WTC11 (cell line): ENCODE data around the gene DDX5. TPM values are rescaled to one million over a fixed set of nuclear protein-coding genes. Genes with fewer than 3 reads are reported as not detected.

Experiments
- ATAC-seq: fragments of 200-7000 bp; cut with Tn5 transposase; 2 replicates; pipeline ENCODE4 v1.10.0; 2021; ENCODE audit warnings: mild to moderate bottlenecking, moderate library complexity
- CTCF ChIA-PET: fragments of 300-600 bp; sonication (Branson Sonifier 250); formaldehyde crosslinking; loops from one replicate; lab custom pipeline; 2021; ENCODE audit warnings: antibody characterized with exemption; lab: Charles Lee
- POLR2A ChIA-PET: fragments of 350-600 bp; sonication (Branson Sonifier 250); formaldehyde crosslinking; loops from one replicate; lab custom pipeline; 2021; ENCODE audit warnings: antibody characterized with exemption; lab: Charles Lee
- DNase-seq: peaks from one replicate; pipeline ENCODE4 v3.0.0; 2021; ENCODE audit warnings: low spot score
- H3K27ac Mint-ChIP-seq: 2 replicates; pipeline ENCODE4 v1.8.0; 2021; ENCODE audit warnings: mixed read lengths
- H3K27me3 Mint-ChIP-seq: 2 replicates; pipeline ENCODE4 v1.8.0; 2021; ENCODE audit warnings: low read depth, mild to moderate bottlenecking, moderate library complexity, mixed read lengths
- H3K36me3 Mint-ChIP-seq: 2 replicates; pipeline ENCODE4 v1.8.0; 2021; ENCODE audit warnings: mixed read lengths
- H3K4me1 Mint-ChIP-seq: 2 replicates; pipeline ENCODE4 v1.8.0; 2022; ENCODE audit warnings: mixed read lengths
- H3K4me3 Mint-ChIP-seq: 2 replicates; pipeline ENCODE4 v1.8.0; 2021; ENCODE audit warnings: mild to moderate bottlenecking, moderate library complexity, mixed read lengths
- H3K9me3 Mint-ChIP-seq: 2 replicates; pipeline ENCODE4 v1.8.0; 2021; ENCODE audit warnings: mixed read lengths
- CBFB ChIP-seq: sonication (generic); formaldehyde crosslinking; IDR thresholded peaks from 2 replicates; pipeline ENCODE4 v1.8.1; 2022; ENCODE audit warnings: mild to moderate bottlenecking, low read depth, missing genetic modification reagents
- CREM ChIP-seq: sonication (generic); formaldehyde crosslinking; IDR thresholded peaks from 2 replicates; pipeline ENCODE4 v1.8.1; 2022; ENCODE audit warnings: mild to moderate bottlenecking, missing genetic modification reagents, moderate library complexity
- ELF4 ChIP-seq: sonication (generic); formaldehyde crosslinking; IDR thresholded peaks from 2 replicates; pipeline ENCODE4 v1.8.1; 2022; ENCODE audit warnings: low read depth, mild to moderate bottlenecking, moderate library complexity, missing genetic modification reagents
- FOXP1 ChIP-seq: sonication (generic); formaldehyde crosslinking; IDR thresholded peaks from 2 replicates; pipeline ENCODE4 v1.8.0; 2022; ENCODE audit warnings: missing genetic modification reagents, mild to moderate bottlenecking, moderate library complexity, borderline replicate concordance
- HMGA2 ChIP-seq: fragments of 250-450 bp; sonication (Bioruptor Pico); IDR thresholded peaks from 2 replicates; pipeline ENCODE4 v1.4.0; 2021; ENCODE audit warnings: mild to moderate bottlenecking, moderate library complexity
- MXD4 ChIP-seq: fragments of 250-450 bp; sonication (Bioruptor Pico); IDR thresholded peaks from 2 replicates; pipeline ENCODE4 v1.8.0; 2021; ENCODE audit warnings: mild to moderate bottlenecking, moderate library complexity, borderline replicate concordance
- NR2C2 ChIP-seq: sonication (generic); formaldehyde crosslinking; IDR thresholded peaks from 2 replicates; pipeline ENCODE4 v1.8.0; 2022; ENCODE audit warnings: mild to moderate bottlenecking, missing genetic modification reagents
- SP1 ChIP-seq: sonication (generic); formaldehyde crosslinking; conservative IDR thresholded peaks from 2 replicates; pipeline ENCODE4 v1.8.1; 2022; ENCODE audit warnings: missing genetic modification reagents
- TEAD4 ChIP-seq: sonication (generic); formaldehyde crosslinking; IDR thresholded peaks from 2 replicates; pipeline ENCODE4 v1.8.0; 2022; ENCODE audit warnings: mild to moderate bottlenecking, missing genetic modification reagents
- ZBTB21 ChIP-seq: sonication (generic); formaldehyde crosslinking; IDR thresholded peaks from 2 replicates; pipeline ENCODE4 v1.8.1; 2023; ENCODE audit warnings: mild to moderate bottlenecking, missing genetic modification reagents, borderline replicate concordance
- ZNF263 ChIP-seq: sonication (generic); formaldehyde crosslinking; IDR thresholded peaks from 2 replicates; pipeline ENCODE4 v1.8.1; 2022; ENCODE audit warnings: low read depth, mild to moderate bottlenecking, moderate library complexity, missing genetic modification reagents
- total RNA-seq: library from RNA; stranded (reverse); gene quantifications from 3 replicates; pipeline ENCODE4 v1.2.3, GENCODE V29; 2021
- TF ChIP-seq, protein P1 (sequence below): fragments of 250-450 bp; sonication (Bioruptor Pico); IDR thresholded peaks from 2 replicates; pipeline ENCODE4 v1.9.0; 2021; ENCODE audit warnings: moderate library complexity, mild to moderate bottlenecking, inconsistent platforms, borderline replicate concordance
- TF ChIP-seq, protein P2 (sequence below): fragments of 250-450 bp; sonication (Bioruptor Pico); IDR thresholded peaks from 2 replicates; pipeline ENCODE4 v1.9.0; 2021; ENCODE audit warnings: mild to moderate bottlenecking
- TF ChIP-seq, protein P3 (sequence below): sonication (generic); formaldehyde crosslinking; IDR thresholded peaks from 2 replicates; pipeline ENCODE4 v1.8.0; 2022; ENCODE audit warnings: missing genetic modification reagents
- TF ChIP-seq, protein P4 (sequence below): fragments of 250-450 bp; sonication (Bioruptor Pico); IDR thresholded peaks from 2 replicates; pipeline ENCODE4 v1.9.0; 2021; ENCODE audit warnings: mild to moderate bottlenecking
- TF ChIP-seq, protein P5 (sequence below): sonication (generic); formaldehyde crosslinking; IDR thresholded peaks from 2 replicates; pipeline ENCODE4 v1.8.0; 2023; ENCODE audit warnings: missing genetic modification reagents
- TF ChIP-seq, protein P6 (sequence below): sonication (generic); formaldehyde crosslinking; IDR thresholded peaks from 2 replicates; pipeline ENCODE4 v1.8.1; 2022; ENCODE audit warnings: low read depth, missing genetic modification reagents, borderline replicate concordance
- TF ChIP-seq, protein P7 (sequence below): sonication (generic); formaldehyde crosslinking; IDR thresholded peaks from 2 replicates; pipeline ENCODE4 v1.8.1; 2023; ENCODE audit warnings: mild to moderate bottlenecking, missing genetic modification reagents, moderate library complexity

DDX5 gene
- total RNA-seq, 1 experiment from 2014 or later: 612 TPM

DNA sequence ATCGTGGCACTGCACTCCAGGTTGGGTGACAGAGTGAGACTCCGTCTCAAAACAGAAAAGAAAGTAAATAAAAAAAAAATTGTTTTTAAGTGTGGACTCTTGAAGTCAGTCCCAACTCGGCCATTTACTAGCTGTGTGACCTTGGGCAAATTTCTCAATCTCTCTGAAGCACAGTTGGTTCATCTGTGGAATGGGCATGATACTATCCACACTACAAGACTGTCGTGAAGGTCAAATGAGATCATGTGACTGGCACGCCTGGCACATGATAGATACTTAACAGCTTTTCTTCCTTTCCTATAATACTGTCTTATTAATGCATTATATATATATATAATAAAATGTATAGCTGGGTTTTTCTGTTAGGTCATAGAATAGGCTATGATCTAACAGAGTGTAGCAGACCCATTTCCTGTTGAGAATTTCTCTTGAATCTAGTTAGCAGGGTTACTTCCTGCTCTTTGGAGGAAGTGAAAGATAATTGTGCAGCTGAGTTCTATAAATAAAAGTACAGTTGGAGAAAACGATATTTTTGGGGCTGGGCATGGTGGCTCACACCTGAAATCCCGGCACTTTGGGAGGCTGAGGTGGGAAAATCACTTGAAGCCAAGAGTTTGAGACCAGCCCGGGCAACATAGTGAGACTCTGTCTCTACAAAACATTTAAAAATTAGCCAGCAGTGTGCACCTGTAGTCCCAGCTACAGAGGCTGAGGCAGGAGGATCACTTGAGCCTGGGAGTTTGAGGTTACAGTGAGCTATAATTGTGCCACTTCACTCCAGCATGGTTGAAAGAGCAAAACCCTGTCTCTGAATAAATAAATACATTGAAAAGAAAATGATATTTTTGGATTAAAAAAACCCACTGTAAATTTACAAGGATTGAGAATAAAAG, 49.9 kb downstream of the DDX5 start:
- no peaks in the 10 kb centered on the region for H3K27me3 Mint-ChIP-seq
- TF ChIP-seq, protein P1, sequence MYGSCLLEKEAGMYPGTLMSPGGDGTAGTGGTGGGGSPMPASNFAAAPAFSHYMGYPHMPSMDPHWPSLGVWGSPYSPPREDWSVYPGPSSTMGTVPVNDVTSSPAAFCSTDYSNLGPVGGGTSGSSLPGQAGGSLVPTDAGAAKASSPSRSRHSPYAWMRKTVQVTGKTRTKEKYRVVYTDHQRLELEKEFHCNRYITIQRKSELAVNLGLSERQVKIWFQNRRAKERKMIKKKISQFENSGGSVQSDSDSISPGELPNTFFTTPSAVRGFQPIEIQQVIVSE (CRISPR knock-in tag): no peak
- TF ChIP-seq, protein P2, sequence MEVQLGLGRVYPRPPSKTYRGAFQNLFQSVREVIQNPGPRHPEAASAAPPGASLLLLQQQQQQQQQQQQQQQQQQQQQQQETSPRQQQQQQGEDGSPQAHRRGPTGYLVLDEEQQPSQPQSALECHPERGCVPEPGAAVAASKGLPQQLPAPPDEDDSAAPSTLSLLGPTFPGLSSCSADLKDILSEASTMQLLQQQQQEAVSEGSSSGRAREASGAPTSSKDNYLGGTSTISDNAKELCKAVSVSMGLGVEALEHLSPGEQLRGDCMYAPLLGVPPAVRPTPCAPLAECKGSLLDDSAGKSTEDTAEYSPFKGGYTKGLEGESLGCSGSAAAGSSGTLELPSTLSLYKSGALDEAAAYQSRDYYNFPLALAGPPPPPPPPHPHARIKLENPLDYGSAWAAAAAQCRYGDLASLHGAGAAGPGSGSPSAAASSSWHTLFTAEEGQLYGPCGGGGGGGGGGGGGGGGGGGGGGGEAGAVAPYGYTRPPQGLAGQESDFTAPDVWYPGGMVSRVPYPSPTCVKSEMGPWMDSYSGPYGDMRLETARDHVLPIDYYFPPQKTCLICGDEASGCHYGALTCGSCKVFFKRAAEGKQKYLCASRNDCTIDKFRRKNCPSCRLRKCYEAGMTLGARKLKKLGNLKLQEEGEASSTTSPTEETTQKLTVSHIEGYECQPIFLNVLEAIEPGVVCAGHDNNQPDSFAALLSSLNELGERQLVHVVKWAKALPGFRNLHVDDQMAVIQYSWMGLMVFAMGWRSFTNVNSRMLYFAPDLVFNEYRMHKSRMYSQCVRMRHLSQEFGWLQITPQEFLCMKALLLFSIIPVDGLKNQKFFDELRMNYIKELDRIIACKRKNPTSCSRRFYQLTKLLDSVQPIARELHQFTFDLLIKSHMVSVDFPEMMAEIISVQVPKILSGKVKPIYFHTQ (CRISPR knock-in tag): no peak
- TF ChIP-seq, protein P3, sequence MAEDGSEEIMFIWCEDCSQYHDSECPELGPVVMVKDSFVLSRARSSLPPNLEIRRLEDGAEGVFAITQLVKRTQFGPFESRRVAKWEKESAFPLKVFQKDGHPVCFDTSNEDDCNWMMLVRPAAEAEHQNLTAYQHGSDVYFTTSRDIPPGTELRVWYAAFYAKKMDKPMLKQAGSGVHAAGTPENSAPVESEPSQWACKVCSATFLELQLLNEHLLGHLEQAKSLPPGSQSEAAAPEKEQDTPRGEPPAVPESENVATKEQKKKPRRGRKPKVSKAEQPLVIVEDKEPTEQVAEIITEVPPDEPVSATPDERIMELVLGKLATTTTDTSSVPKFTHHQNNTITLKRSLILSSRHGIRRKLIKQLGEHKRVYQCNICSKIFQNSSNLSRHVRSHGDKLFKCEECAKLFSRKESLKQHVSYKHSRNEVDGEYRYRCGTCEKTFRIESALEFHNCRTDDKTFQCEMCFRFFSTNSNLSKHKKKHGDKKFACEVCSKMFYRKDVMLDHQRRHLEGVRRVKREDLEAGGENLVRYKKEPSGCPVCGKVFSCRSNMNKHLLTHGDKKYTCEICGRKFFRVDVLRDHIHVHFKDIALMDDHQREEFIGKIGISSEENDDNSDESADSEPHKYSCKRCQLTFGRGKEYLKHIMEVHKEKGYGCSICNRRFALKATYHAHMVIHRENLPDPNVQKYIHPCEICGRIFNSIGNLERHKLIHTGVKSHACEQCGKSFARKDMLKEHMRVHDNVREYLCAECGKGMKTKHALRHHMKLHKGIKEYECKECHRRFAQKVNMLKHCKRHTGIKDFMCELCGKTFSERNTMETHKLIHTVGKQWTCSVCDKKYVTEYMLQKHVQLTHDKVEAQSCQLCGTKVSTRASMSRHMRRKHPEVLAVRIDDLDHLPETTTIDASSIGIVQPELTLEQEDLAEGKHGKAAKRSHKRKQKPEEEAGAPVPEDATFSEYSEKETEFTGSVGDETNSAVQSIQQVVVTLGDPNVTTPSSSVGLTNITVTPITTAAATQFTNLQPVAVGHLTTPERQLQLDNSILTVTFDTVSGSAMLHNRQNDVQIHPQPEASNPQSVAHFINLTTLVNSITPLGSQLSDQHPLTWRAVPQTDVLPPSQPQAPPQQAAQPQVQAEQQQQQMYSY (CRISPR knock-in tag): no peak
- TF ChIP-seq, protein P4, sequence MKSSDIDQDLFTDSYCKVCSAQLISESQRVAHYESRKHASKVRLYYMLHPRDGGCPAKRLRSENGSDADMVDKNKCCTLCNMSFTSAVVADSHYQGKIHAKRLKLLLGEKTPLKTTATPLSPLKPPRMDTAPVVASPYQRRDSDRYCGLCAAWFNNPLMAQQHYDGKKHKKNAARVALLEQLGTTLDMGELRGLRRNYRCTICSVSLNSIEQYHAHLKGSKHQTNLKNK (CRISPR knock-in tag): no peak
- TF ChIP-seq TEAD4 (CRISPR knock-in tag) (no peak), HMGA2 (CRISPR knock-in tag) (no peak), MXD4 (CRISPR knock-in tag) (no peak), NR2C2 (CRISPR knock-in tag) (no peak), ZBTB21 (no peak), FOXP1 (CRISPR knock-in tag) (no peak), SP1 (no peak)
- TF ChIP-seq, protein P5, sequence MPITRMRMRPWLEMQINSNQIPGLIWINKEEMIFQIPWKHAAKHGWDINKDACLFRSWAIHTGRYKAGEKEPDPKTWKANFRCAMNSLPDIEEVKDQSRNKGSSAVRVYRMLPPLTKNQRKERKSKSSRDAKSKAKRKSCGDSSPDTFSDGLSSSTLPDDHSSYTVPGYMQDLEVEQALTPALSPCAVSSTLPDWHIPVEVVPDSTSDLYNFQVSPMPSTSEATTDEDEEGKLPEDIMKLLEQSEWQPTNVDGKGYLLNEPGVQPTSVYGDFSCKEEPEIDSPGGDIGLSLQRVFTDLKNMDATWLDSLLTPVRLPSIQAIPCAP (CRISPR knock-in tag): no peak
- no peaks in the 10 kb centered on the region for H3K9me3 Mint-ChIP-seq
- ChIA-PET CTCF (interaction anchor here (0.8 to 1.1 kb wide), 2 partner anchors 38 to 323 kb away, joined by 3 read pairs; no protein-coding TSS in a partner anchor), POLR2A (no interaction called here)
- DNase-seq: no peak
- H3K4me1 Mint-ChIP-seq: no peaks in the 10 kb centered on the region
- H3K27ac Mint-ChIP-seq: no peak overlapping the region
- no peak overlapping the region for H3K4me3 Mint-ChIP-seq
- no peak for ATAC-seq
- no peaks in the 10 kb centered on the region for H3K36me3 Mint-ChIP-seq

DNA sequence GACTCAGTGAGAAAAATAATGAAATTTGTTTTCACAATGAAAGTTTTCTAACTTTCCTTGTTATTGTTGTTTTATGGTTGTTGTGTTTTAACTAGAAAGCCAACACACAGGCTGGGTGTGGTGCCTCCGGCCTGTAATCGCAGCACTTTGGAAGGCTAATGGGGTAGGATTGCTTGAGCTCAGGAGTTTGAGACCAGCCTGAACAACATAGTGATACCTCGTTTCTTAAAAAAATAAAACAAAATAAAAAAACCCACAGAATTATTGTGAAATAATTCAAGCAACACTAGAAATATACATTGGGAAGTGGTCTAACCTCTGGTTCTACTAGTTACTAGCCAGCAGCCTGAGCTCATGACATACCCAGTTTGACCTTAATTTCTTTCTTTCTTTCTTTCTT, 56.5 kb downstream of the DDX5 start:
- ATAC-seq: no peak
- no peak overlapping the region for H3K27ac Mint-ChIP-seq
- DNase-seq: no peak
- no peaks in the 10 kb centered on the region for H3K27me3 Mint-ChIP-seq
- no peaks in the 10 kb centered on the region for H3K36me3 Mint-ChIP-seq
- ChIA-PET CTCF (no interaction called here), POLR2A (no interaction called here)
- H3K4me3 Mint-ChIP-seq: no peak overlapping the region
- H3K4me1 Mint-ChIP-seq: no peaks in the 10 kb centered on the region
- no peaks in the 10 kb centered on the region; the same call in 1 of the 2 replicates for H3K9me3 Mint-ChIP-seq
- no peak for TF ChIP-seq ZNF263 (CRISPR knock-in tag)
- no peak for TF ChIP-seq CREM (CRISPR knock-in tag)
- TF ChIP-seq, protein P6, sequence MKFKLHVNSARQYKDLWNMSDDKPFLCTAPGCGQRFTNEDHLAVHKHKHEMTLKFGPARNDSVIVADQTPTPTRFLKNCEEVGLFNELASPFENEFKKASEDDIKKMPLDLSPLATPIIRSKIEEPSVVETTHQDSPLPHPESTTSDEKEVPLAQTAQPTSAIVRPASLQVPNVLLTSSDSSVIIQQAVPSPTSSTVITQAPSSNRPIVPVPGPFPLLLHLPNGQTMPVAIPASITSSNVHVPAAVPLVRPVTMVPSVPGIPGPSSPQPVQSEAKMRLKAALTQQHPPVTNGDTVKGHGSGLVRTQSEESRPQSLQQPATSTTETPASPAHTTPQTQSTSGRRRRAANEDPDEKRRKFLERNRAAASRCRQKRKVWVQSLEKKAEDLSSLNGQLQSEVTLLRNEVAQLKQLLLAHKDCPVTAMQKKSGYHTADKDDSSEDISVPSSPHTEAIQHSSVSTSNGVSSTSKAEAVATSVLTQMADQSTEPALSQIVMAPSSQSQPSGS (CRISPR knock-in tag): no peak
- TF ChIP-seq, protein P7, sequence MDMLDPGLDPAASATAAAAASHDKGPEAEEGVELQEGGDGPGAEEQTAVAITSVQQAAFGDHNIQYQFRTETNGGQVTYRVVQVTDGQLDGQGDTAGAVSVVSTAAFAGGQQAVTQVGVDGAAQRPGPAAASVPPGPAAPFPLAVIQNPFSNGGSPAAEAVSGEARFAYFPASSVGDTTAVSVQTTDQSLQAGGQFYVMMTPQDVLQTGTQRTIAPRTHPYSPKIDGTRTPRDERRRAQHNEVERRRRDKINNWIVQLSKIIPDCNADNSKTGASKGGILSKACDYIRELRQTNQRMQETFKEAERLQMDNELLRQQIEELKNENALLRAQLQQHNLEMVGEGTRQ (CRISPR knock-in tag): no peak
- TF ChIP-seq ELF4: no peak
- no peak for TF ChIP-seq CBFB (CRISPR knock-in tag)
